ENCODE data around the gene AP1B1. TPM values are rescaled to one million over a fixed set of nuclear protein-coding genes. Genes with fewer than 3 reads are reported as not detected.
A peak's percentile ranks its signal among the peaks of the same experiment; 100 is the strongest.
"Not testable (repeated sequence)": the region's sequence is repeated elsewhere in the genome, so short reads cannot be mapped to it uniquely, and the experiment has no call there.

Gene AP1B1
- total and polyA plus RNA-seq, 4 donors, result 32.7 to 97.9 (median 50.0) TPM

DNA sequence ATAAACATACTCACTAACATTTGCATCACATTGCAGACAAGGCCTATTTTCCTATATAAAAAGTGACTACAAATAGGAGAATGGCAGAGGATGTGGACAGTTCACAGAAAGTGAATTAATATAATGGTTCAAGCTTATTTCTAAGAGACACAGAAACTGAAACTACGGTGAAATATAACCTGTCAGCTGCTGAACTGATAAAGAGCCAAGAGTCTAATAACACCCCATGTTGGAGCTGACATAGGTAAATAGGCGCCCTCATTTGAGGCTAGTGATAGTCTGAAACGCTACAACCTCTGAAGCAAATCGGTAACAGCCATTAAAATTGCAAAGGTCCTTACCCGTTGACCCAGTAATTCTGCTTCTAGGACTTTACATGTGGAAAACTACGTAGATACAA, 14.0 kb downstream of the AP1B1 start:
- 86 to 92% methylated on average over 6 of the region's 6 CpGs for WGBS, 2 donors
- Histone ChIP-seq H3K4me1 (ENCODE audit: control insufficient read depth in 5 of 5, insufficient read depth in 5 of 5, low read length in 5 of 5) (peaks cover 0 to 5% (median 2%) of the 10 kb centered on the region in 5 donors), H3K27ac (ENCODE audit: low read depth in 1 of 2, low read length in 1 of 2) (no peak overlapping the region), H3K9me3 (ENCODE audit: control insufficient read depth in 4 of 4, insufficient read depth in 3 of 4, low read length in 3 of 4) (no peaks in the 10 kb centered on the region), H3K27me3 (ENCODE audit: control insufficient read depth in 3 of 3, insufficient read depth in 3 of 3, low read length in 2 of 3) (no peaks in the 10 kb centered on the region), H3K4me3 (no peak overlapping the region), H3K9ac (ENCODE audit: insufficient read depth in 1 of 2, low read length in 2 of 2) (no peak overlapping the region), H3K36me3 (ENCODE audit: control insufficient read depth in 4 of 4, insufficient read depth in 4 of 4, low read length in 4 of 4) (peaks cover 0 to 8% (median 5%) of the 10 kb centered on the region in 4 donors)
- no peak for TF ChIP-seq CTCF (IDR thresholded peaks at IDR 0.05; ENCODE audit: control extremely low read depth, extremely low read depth)
- no peak for ATAC-seq (ENCODE audit: insufficient read depth, low FRiP score)
- no peak for DNase-seq

- H3K4me1 ChIP-seq (ENCODE audit: control insufficient read depth in 5 of 5, insufficient read depth in 5 of 5, low read length in 5 of 5), result peaks cover 0 to 6% (median 4%) of the 10 kb centered on the region in 5 donors
- WGBS, 2 donors, result 68 to 75% methylated on average over 7 of the region's 7 CpGs
- no peaks in the 10 kb centered on the region for H3K27me3 ChIP-seq (ENCODE audit: control insufficient read depth in 3 of 3, insufficient read depth in 3 of 3, low read length in 2 of 3)
- DNase-seq (peak; percentile 30 to 39 (median 33)), ATAC-seq (ENCODE audit: insufficient read depth, low FRiP score) (no peak)
- H3K36me3 ChIP-seq (ENCODE audit: control insufficient read depth in 4 of 4, insufficient read depth in 4 of 4, low read length in 4 of 4), result peaks cover 0 to 4% (median 2%) of the 10 kb centered on the region in 4 donors
- H3K27ac ChIP-seq (ENCODE audit: low read depth in 1 of 2, low read length in 1 of 2), result no peak overlapping the region
- H3K9me3 ChIP-seq (ENCODE audit: control insufficient read depth in 4 of 4, insufficient read depth in 3 of 4, low read length in 3 of 4), result no peaks in the 10 kb centered on the region
- no peak overlapping the region for H3K4me3 ChIP-seq
- TF ChIP-seq CTCF (IDR thresholded peaks at IDR 0.05; ENCODE audit: control extremely low read depth, extremely low read depth), result no peak
- no peak overlapping the region for H3K9ac ChIP-seq (ENCODE audit: insufficient read depth in 1 of 2, low read length in 2 of 2)
Observed at GRCh38 chr22:29370537-29370936, 17.8 kb downstream of the AP1B1 start.

- Histone ChIP-seq H3K4me3 (no peak overlapping the region), H3K27me3 (ENCODE audit: control insufficient read depth in 3 of 3, insufficient read depth in 3 of 3, low read length in 2 of 3) (no peaks in the 10 kb centered on the region), H3K36me3 (ENCODE audit: control insufficient read depth in 4 of 4, insufficient read depth in 4 of 4, low read length in 4 of 4) (peaks cover 0 to 4% (median 2%) of the 10 kb centered on the region in 4 donors), H3K9ac (ENCODE audit: insufficient read depth in 1 of 2, low read length in 2 of 2) (peak overlapping the region in 1 of 2 donors; percentile 65), H3K4me1 (ENCODE audit: control insufficient read depth in 5 of 5, insufficient read depth in 5 of 5, low read length in 5 of 5) (peaks cover 0 to 6% (median 5%) of the 10 kb centered on the region in 5 donors), H3K27ac (ENCODE audit: low read depth in 1 of 2, low read length in 1 of 2) (no peak overlapping the region), H3K9me3 (ENCODE audit: control insufficient read depth in 4 of 4, insufficient read depth in 3 of 4, low read length in 3 of 4) (no peaks in the 10 kb centered on the region)
- DNase-seq, result peak; percentile 19 to 35 (median 22)
- TF ChIP-seq CTCF (IDR thresholded peaks at IDR 0.05; ENCODE audit: control extremely low read depth, extremely low read depth), result no peak
- 21 to 56% methylated on average over 9 of the region's 9 CpGs for WGBS, 2 donors
- ATAC-seq (ENCODE audit: insufficient read depth, low FRiP score), result peak; percentile 79
Observed at GRCh38 chr22:29369460-29369859, 18.9 kb downstream of the AP1B1 start.

GRCh38 chr22:29359469-29359868, 28.9 kb downstream of the AP1B1 start:
- no peaks in the 10 kb centered on the region for H3K27me3 ChIP-seq (ENCODE audit: control insufficient read depth in 3 of 3, insufficient read depth in 3 of 3, low read length in 2 of 3)
- H3K9me3 ChIP-seq (ENCODE audit: control insufficient read depth in 4 of 4, insufficient read depth in 3 of 4, low read length in 3 of 4), result no peaks in the 10 kb centered on the region
- WGBS, 2 donors, result 58 to 78% methylated on average over 9 of the region's 9 CpGs
- H3K36me3 ChIP-seq (ENCODE audit: control insufficient read depth in 4 of 4, insufficient read depth in 4 of 4, low read length in 4 of 4), result peaks cover 10 to 43% (median 16%) of the 10 kb centered on the region in 4 donors
- peaks cover 0 to 2% (median 0%) of the 10 kb centered on the region in 5 donors for H3K4me1 ChIP-seq (ENCODE audit: control insufficient read depth in 5 of 5, insufficient read depth in 5 of 5, low read length in 5 of 5)
- no peak overlapping the region for H3K27ac ChIP-seq (ENCODE audit: low read depth in 1 of 2, low read length in 1 of 2)
- TF ChIP-seq CTCF (IDR thresholded peaks at IDR 0.05; ENCODE audit: control extremely low read depth, extremely low read depth), result peak; percentile 30
- H3K4me3 ChIP-seq, result no peak overlapping the region
- DNase-seq (peak; percentile 59 to 71 (median 68)), ATAC-seq (ENCODE audit: insufficient read depth, low FRiP score) (peak; percentile 38)
- no peak overlapping the region for H3K9ac ChIP-seq (ENCODE audit: insufficient read depth in 1 of 2, low read length in 2 of 2)

DNA sequence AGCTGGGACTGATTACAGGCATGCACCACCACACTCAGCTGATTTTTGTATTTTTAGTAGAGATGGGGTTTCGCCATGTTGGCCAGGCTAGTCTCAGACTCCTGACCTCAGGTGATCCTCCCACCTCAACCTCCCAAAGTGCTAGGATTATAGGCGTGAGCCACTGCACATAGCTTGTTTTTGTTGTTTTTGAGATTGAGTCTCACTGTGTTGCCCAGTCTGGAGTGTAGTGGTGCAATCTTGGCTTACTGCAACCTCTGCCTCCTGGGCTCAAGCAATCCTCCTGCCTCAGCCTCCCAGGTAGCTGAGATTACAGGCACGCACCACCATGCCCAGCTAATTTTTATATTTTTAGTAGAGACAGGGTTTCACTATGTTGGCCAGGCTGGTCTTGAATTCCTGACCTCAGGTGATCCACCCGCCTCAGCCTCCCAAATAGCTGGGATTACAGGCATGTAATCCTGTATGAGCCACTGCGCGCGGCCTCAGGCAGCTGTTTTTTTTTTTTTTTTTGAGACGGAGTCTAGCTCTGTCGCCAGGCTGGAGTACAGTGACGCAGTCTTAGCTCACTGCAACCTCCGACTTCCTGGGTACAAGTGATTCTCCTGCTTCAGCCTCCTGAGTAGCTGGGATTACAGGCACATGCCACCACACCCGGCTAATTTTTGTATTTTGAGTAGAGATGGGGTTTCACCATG, 31.0 kb downstream of the AP1B1 start:
- H3K4me1 ChIP-seq (ENCODE audit: control insufficient read depth in 5 of 5, insufficient read depth in 5 of 5, low read length in 5 of 5); H3K9ac ChIP-seq (ENCODE audit: insufficient read depth in 1 of 2, low read length in 2 of 2); H3K27me3 ChIP-seq (ENCODE audit: control insufficient read depth in 3 of 3, insufficient read depth in 3 of 3, low read length in 2 of 3); ATAC-seq (ENCODE audit: insufficient read depth, low FRiP score); DNase-seq; H3K9me3 ChIP-seq (ENCODE audit: control insufficient read depth in 4 of 4, insufficient read depth in 3 of 4, low read length in 3 of 4); H3K4me3 ChIP-seq; H3K27ac ChIP-seq (ENCODE audit: low read depth in 1 of 2, low read length in 1 of 2): not testable (repeated sequence)
- peaks cover 17 to 59% (median 21%) of the 10 kb centered on the region in 4 donors for H3K36me3 ChIP-seq (ENCODE audit: control insufficient read depth in 4 of 4, insufficient read depth in 4 of 4, low read length in 4 of 4)
- 95 to 99% methylated on average over 12 of the region's 12 CpGs for WGBS, 2 donors
